Stomach (tissue), 9 donors: Measurements from ENCODE around the gene COL25A1. TPM values are rescaled to one million over a fixed set of nuclear protein-coding genes. Genes with fewer than 3 reads are reported as not detected.

ENCODE experiments used
- DNase-seq, 2 donors: peaks; one replicate each; pipeline versions ENCODE4 v3.0.0 to v3.0.0-alpha.2; 2013 to 2019
- H3K27ac ChIP-seq, 5 donors: fragments of 200-600 bp in 4 of 5; sonication (generic) in 4 of 5; one replicate each; pipeline ENCODE4 v1.5.1; 2013 to 2019; ENCODE audit warnings: mild to moderate bottlenecking in 1 of 5, moderate library complexity in 1 of 5
- H3K27me3 ChIP-seq, 3 donors: fragments of 200-600 bp; sonication (generic); one replicate each; pipeline ENCODE4 v1.5.1; 2017 to 2019; ENCODE audit warnings: mixed run types in 1 of 3
- H3K36me3 ChIP-seq, 4 donors: fragments of 200-600 bp; sonication (generic); 1 replicate in 3 of 4; 2 replicates in 1 of 4; pipeline ENCODE4 v1.5.1; 2016 to 2019
- H3K4me1 ChIP-seq, 4 donors: fragments of 200-600 bp; sonication (generic); one replicate each; pipeline ENCODE4 v1.5.1; 2016 to 2019
- H3K4me3 ChIP-seq, 4 donors: fragments of 200-600 bp; sonication (generic) in 3 of 4; one replicate each; pipeline ENCODE4 v1.5.1; 2016 to 2019; ENCODE audit warnings: mild to moderate bottlenecking in 1 of 4
- H3K9me3 ChIP-seq, 4 donors: fragments of 200-600 bp; sonication (generic); one replicate each; pipeline ENCODE4 v1.5.1; 2016 to 2019
- EP300 ChIP-seq: sonication (generic); formaldehyde crosslinking; IDR thresholded peaks from one replicate; pipeline ENCODE4 v1.6.1; 2017; ENCODE audit warnings: antibody characterized with exemption
- POLR2A ChIP-seq, 4 donors: fragments of 450-650 bp; IDR thresholded peaks; one replicate each; pipeline ENCODE4 v1.6.1; 2016; ENCODE audit warnings: antibody characterized with exemption in 4 of 4, control low read depth in 2 of 4, mild to moderate bottlenecking in 1 of 4, moderate library complexity in 1 of 4
- POLR2AphosphoS5 ChIP-seq, 3 donors: sonication (generic); formaldehyde crosslinking; IDR thresholded peaks; one replicate each; pipeline ENCODE4 v1.6.1; 2016; ENCODE audit warnings: antibody characterized with exemption in 3 of 3
- WGBS, 5 donors: extraction: QIAGEN DNeasy Blood & Tissue Kit in 3 of 5; methylation state at CpG; one replicate each; pipeline versions ENCODE4 v1.1.5 to v1.1.7; 2013 to 2018; 5-methylcytosine and 5-hydroxymethylcytosine counted together
- intact Hi-C: fragments of 100-400 bp; cut with DNase I; formaldehyde crosslinking; loops from one replicate; pipeline ENCODE4 v1.15.1; 2023; ENCODE audit warnings: low total_unique reads
- polyA plus RNA-seq, 3 donors: library from polyadenylated mRNA; stranded (reverse); fragments of 200-250 nt; gene quantifications; one replicate each; pipeline ENCODE4 v1.2.3, GENCODE V29; 2013
- total RNA-seq, 5 donors: library from RNA; depleted of rRNA; stranded (reverse); fragments of >200 nt; gene quantifications; one replicate each; pipeline versions ENCODE4 v1.1.0 to v1.2.3, GENCODE V29; 2014 to 2016
- TF ChIP-seq, protein P1 (sequence below), 7 experiments: fragments of 450-650 bp in 4 of 7; fragments of 200-600 bp in 3 of 7; sonication (generic) in 3 of 7; IDR thresholded peaks; one replicate each; pipeline ENCODE4 v1.5.1; 2016 to 2019; ENCODE audit warnings: antibody characterized with exemption in 7 of 7, control low read depth in 2 of 7, mild to moderate bottlenecking in 1 of 7
- donor health status: healthy with polysubstance abuse.
- donor health status: Bipolar disorder and iron deficiency.
- donor health status: healthy.

The COL25A1 gene
- total and polyA plus RNA-seq, 8 donors = 0.10 to 4.1 (median 1.5) TPM; not detected in 5

DNA sequence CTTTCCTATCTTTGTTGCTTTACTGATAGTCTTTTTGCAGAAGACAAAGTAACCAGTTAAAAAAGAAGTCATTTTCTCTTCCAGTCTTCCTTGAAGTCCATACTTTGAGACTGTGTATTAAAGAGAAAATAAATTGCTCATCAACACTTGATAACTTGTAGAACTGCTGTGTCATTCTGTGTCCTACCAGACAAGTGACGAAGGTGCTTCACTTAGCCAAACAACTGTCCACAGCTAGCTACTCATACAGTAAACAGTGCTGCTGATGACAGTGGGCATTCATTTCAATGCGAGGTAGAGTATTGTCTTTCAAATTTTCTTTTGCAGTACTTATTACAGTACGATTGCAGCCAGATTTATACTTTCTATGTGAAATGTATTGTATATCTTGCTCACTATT is 11.5 kb downstream of the COL25A1 start:
- H3K27me3 ChIP-seq = no peaks in the 10 kb centered on the region
- intact Hi-C loops = no loop called here
- TF ChIP-seq POLR2AphosphoS5 (IDR thresholded peaks at IDR 0.05) (no peak), EP300 (no peak), POLR2A (IDR thresholded peaks at IDR 0.05) (no peak)
- TF ChIP-seq, protein P1, sequence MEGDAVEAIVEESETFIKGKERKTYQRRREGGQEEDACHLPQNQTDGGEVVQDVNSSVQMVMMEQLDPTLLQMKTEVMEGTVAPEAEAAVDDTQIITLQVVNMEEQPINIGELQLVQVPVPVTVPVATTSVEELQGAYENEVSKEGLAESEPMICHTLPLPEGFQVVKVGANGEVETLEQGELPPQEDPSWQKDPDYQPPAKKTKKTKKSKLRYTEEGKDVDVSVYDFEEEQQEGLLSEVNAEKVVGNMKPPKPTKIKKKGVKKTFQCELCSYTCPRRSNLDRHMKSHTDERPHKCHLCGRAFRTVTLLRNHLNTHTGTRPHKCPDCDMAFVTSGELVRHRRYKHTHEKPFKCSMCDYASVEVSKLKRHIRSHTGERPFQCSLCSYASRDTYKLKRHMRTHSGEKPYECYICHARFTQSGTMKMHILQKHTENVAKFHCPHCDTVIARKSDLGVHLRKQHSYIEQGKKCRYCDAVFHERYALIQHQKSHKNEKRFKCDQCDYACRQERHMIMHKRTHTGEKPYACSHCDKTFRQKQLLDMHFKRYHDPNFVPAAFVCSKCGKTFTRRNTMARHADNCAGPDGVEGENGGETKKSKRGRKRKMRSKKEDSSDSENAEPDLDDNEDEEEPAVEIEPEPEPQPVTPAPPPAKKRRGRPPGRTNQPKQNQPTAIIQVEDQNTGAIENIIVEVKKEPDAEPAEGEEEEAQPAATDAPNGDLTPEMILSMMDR (IDR thresholded peaks at IDR 0.05) = no peak

DNA sequence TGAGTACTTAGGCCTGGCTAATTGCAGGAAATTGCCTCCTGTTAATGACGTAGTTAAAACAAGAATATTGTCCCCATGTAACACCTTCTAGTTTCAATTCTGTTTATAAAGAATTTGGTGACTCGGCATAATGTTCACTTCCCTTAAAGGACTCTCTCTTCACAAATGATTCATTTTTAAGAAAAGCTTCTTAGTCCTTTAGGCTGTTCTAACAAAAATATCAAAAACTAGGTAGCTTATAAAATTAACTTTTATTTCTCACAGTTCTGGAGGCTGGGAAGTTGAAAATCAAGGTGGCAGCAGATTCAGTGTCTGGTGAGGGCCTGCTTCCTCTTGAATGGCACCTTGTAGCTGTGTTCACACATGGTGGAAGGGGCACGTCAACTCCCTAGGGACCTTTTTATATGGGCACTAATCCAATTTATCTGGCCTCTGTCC is 23.8 kb downstream of the COL25A1 start:
- H3K27ac ChIP-seq = no peak overlapping the region
- no peaks in the 10 kb centered on the region for H3K4me1 ChIP-seq
- DNase-seq = no peak
- H3K27me3 ChIP-seq = no peaks in the 10 kb centered on the region
- H3K9me3 ChIP-seq = no peaks in the 10 kb centered on the region
- intact Hi-C loops = no loop called here
- TF ChIP-seq POLR2A (IDR thresholded peaks at IDR 0.05) = no peak
- no peak for TF ChIP-seq EP300
- no peak overlapping the region for H3K4me3 ChIP-seq
- 62 to 70% (median 69%) methylated on average over 3 of the region's 3 CpGs for WGBS, 5 donors
- H3K36me3 ChIP-seq = no peaks in the 10 kb centered on the region

More for the DNA sequence above, 11.5 kb downstream of the COL25A1 start:
- DNase-seq = no peak
- 77 to 93% (median 86%) methylated on average over 3 of the region's 3 CpGs for WGBS, 5 donors
- Histone ChIP-seq H3K4me3 (no peak overlapping the region), H3K27ac (no peak overlapping the region), H3K9me3 (no peaks in the 10 kb centered on the region), H3K4me1 (no peaks in the 10 kb centered on the region), H3K36me3 (no peaks in the 10 kb centered on the region)

DNA sequence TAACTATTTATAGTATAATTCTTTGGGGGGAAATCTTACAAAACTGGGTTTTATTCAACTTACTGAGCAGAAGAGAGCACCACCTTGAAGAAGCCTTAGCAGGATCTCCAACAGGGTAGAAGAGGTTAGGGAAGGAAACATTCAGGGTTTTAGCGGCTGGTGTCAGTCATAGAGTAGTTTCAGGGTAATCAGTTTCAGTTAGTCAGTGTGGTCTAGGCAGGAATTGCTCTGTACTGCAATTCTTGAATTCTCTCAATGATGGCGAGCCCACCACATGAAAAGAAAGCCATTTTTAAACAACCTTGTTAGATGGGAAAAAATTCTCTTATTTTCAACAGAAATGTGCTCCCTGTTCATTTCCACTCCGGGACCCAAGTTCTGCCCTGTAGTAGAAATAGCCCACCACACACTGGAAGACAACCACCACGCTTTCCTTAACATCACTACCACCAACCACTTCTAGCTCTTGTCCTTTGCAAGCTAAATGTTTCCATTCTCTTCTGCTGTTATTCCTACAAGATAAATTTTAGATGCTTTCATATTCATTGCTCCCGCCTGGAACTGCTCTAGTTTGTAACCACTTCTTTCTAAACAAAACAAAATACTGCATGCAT is 25.9 kb downstream of the COL25A1 start:
- TF ChIP-seq EP300 (no peak), POLR2A (IDR thresholded peaks at IDR 0.05) (no peak), POLR2AphosphoS5 (IDR thresholded peaks at IDR 0.05) (no peak)
- TF ChIP-seq, protein P1 (IDR thresholded peaks at IDR 0.05) = no peak
- H3K4me3 ChIP-seq = no peak overlapping the region
- no peaks in the 10 kb centered on the region for H3K4me1 ChIP-seq
- intact Hi-C loops = no loop called here
- no peak for DNase-seq
- H3K27me3 ChIP-seq = no peaks in the 10 kb centered on the region
- WGBS, 5 donors = 69 to 92% (median 84%) methylated on average over 5 of the region's 5 CpGs
- no peaks in the 10 kb centered on the region for H3K9me3 ChIP-seq
- H3K27ac ChIP-seq = no peak overlapping the region
- H3K36me3 ChIP-seq = no peaks in the 10 kb centered on the region

DNA sequence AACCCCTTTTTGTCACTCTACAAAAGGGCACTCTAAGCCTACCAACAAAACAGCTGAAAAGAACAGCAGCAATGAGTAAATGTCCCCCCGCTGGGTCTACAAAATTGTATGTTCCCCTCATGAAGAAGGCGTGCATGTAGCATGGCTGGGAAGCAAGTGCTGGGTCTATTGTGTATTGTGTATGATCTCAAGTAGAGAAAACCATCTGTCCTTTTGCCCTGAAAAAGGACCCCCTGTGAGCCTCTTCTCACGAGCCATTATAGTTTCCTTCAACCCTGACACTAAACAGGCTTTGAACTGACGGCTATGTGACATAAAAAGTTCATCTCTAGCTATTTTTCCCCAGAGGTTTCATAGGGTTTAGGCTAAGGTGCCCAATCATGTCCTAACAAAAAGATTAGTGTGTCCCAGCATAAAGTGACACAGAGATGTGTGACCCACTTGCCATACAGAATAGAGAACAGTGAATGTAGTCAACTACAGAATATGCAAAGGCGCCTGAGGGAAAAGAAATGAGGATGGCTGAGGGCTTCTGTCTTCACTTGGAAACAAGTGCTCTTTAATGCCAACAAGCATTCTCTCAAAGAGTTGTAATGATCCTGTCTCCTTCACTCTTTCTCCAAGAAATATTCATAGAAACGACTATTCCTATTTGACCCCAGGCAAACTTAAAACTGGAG is 27.3 kb downstream of the COL25A1 start:
- H3K9me3 ChIP-seq = no peaks in the 10 kb centered on the region
- no peaks in the 10 kb centered on the region for H3K27me3 ChIP-seq
- no peaks in the 10 kb centered on the region for H3K36me3 ChIP-seq
- H3K4me1 ChIP-seq = no peaks in the 10 kb centered on the region
- TF ChIP-seq, protein P1 (IDR thresholded peaks at IDR 0.05) = no peak
- no peak for TF ChIP-seq EP300
- TF ChIP-seq POLR2A (IDR thresholded peaks at IDR 0.05) = no peak
- TF ChIP-seq POLR2AphosphoS5 (IDR thresholded peaks at IDR 0.05) = no peak
- intact Hi-C loops = no loop called here
- H3K4me3 ChIP-seq = no peak overlapping the region
- no peak for DNase-seq
- WGBS, 5 donors = 68 to 85% (median 76%) methylated on average over 6 of the region's 6 CpGs
- H3K27ac ChIP-seq = no peak overlapping the region

DNA sequence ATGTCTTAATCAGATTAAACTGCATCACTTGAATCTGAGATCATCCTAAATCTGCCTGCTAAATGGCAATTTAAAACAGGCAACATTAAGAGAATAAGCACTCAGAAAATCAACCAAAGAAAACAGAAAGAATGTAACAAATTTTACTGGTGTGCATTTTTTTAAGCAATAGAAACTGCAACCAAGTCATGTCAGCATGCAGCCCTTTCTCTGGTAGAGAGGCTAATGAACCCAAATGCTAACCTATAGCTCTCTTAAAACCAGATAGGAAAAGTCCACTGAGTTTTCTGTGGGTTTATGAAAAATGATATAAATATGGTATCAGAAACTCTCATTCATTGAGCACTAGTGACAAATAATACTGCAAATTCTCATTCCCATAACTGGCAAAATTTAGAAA is 35.6 kb downstream of the COL25A1 start:
- no peak overlapping the region for H3K4me3 ChIP-seq
- H3K27ac ChIP-seq = no peak overlapping the region
- no peak for DNase-seq
- TF ChIP-seq EP300 (no peak), POLR2A (IDR thresholded peaks at IDR 0.05) (no peak), POLR2AphosphoS5 (IDR thresholded peaks at IDR 0.05) (no peak)
- TF ChIP-seq, protein P1 (IDR thresholded peaks at IDR 0.05) = no peak
- intact Hi-C loops = no loop called here
- no peaks in the 10 kb centered on the region for H3K4me1 ChIP-seq
- H3K36me3 ChIP-seq = no peaks in the 10 kb centered on the region
- H3K27me3 ChIP-seq = no peaks in the 10 kb centered on the region
- H3K9me3 ChIP-seq = no peaks in the 10 kb centered on the region
